Activated CD4-positive, alpha-beta memory T cell treated with anti-CD3 and anti-CD28 coated beads for 36 hours (primary cell): ENCODE data around the gene ARFGEF2. TPM values are rescaled to one million over a fixed set of nuclear protein-coding genes. Genes with fewer than 3 reads are reported as not detected.

Experiments
- CTCF ChIA-PET: fragments of 350-600 bp; sonication (Branson Sonifier 250); formaldehyde crosslinking; loops from one replicate; lab custom pipeline; 2021; ENCODE audit warnings: antibody characterized with exemption, inconsistent platforms; lab: Charles Lee
- POLR2A ChIA-PET: fragments of 350-600 bp; sonication (Branson Sonifier 250); formaldehyde crosslinking; loops from one replicate; lab custom pipeline; 2021; ENCODE audit warnings: antibody characterized with exemption; lab: Charles Lee
- DNase-seq: peaks from one replicate; pipeline ENCODE4 v3.0.0-alpha.2; 2020
- H3K27ac Mint-ChIP-seq: one replicate; pipeline ENCODE4 v1.8.0; 2021; ENCODE audit warnings: mixed read lengths
- H3K27me3 Mint-ChIP-seq: one replicate; pipeline ENCODE4 v1.8.0; 2021; ENCODE audit warnings: mixed read lengths
- H3K36me3 Mint-ChIP-seq: one replicate; pipeline ENCODE4 v1.8.0; 2021; ENCODE audit warnings: mixed read lengths
- H3K4me1 Mint-ChIP-seq: one replicate; pipeline ENCODE4 v1.8.0; 2021; ENCODE audit warnings: low read depth, mixed read lengths
- H3K4me3 Mint-ChIP-seq: one replicate; pipeline ENCODE4 v1.8.0; 2021; ENCODE audit warnings: mild to moderate bottlenecking, mixed read lengths
- H3K9me3 Mint-ChIP-seq: one replicate; pipeline ENCODE4 v1.8.0; 2021; ENCODE audit warnings: mixed read lengths
- intact Hi-C: fragments of 100-400 bp; cut with micrococcal nuclease; formaldehyde crosslinking; loops from one replicate; pipeline ENCODE4 v1.15.1; 2023
- total RNA-seq, 2 experiments: library from RNA; stranded (reverse); gene quantifications; one replicate each; pipeline ENCODE4 v1.2.3, GENCODE V29; 2021

Gene ARFGEF2
- 10 to 100 TPM; 21.9 to 22.1 TPM for total RNA-seq

GRCh38 chr20:48921168-48921882, at the start of gene ARFGEF2:
ARFGEF2 (plus strand) TSS chr20:48921711; CDS start chr20:48921890, 179 bp downstream.
- H3K4me1 Mint-ChIP-seq, result peaks cover 47% of the 10 kb centered on the region
- intact Hi-C loops, result loop anchor here (5.0 kb wide), 3 partner anchors 94 to 356 kb away; partner anchors contain the start of genes CSE1L, PREX1 and ZNFX1

GRCh38 chr20:48875233-48875913, 46.1 kb upstream of the ARFGEF2 start:
- Mint-ChIP-seq H3K27ac (no peak overlapping the region), H3K9me3 (no peaks in the 10 kb centered on the region), H3K4me3 (no peak overlapping the region), H3K4me1 (peaks cover 8% of the 10 kb centered on the region), H3K27me3 (no peaks in the 10 kb centered on the region), H3K36me3 (peaks cover 1% of the 10 kb centered on the region)
- POLR2A ChIA-PET, result interaction anchor here (0.9 kb wide), 1 partner anchor 29 kb away, joined by 3 read pairs; no protein-coding TSS in a partner anchor
- intact Hi-C loops, result no loop called here
- CTCF ChIA-PET, result interaction anchor here (1.3 kb wide), 1 partner anchor 218 kb away, joined by 7 read pairs; no protein-coding TSS in a partner anchor
- DNase-seq, result no peak

More at GRCh38 chr20:48921168-48921882, at the start of gene ARFGEF2:
- Mint-ChIP-seq H3K27me3 (no peaks in the 10 kb centered on the region), H3K36me3 (no peaks in the 10 kb centered on the region), H3K4me3 (peak within 1 kb of the TSS; percentile 91), H3K9me3 (no peaks in the 10 kb centered on the region), H3K27ac (peak within 1 kb of the TSS; percentile 90)
- peak; percentile 96 for DNase-seq
- ChIA-PET POLR2A (interaction anchor here (0.8 to 1.1 kb wide), 4 partner anchors 59 to 124 kb away, joined by 3 to 4 read pairs (median 3); partner anchors contain the start of gene CSE1L), CTCF (interaction anchor here (0.8 to 2.1 kb wide), 5 partner anchors 11 to 275 kb away, joined by 3 to 11 read pairs (median 4); no protein-coding TSS in a partner anchor)

DNA sequence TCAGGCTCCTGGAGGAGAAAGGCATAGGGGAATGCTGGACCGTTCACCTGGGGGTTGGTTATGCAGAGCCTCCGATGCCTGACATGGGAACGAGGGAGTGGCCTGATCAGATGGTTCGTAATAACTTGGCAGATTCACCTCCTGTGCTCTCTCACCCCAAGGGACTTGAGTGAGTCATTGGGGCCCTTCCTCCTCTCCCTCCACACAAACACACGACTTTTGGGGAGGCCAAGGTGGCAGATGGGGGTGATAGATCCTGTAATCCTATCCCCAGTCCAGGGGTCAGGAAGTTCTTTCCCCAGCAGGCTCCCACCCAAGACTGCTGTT, 45.6 kb upstream of the ARFGEF2 start:
- Mint-ChIP-seq H3K4me1 (peaks cover 8% of the 10 kb centered on the region), H3K27ac (no peak overlapping the region), H3K4me3 (no peak overlapping the region), H3K36me3 (peaks cover 1% of the 10 kb centered on the region), H3K27me3 (no peaks in the 10 kb centered on the region), H3K9me3 (no peaks in the 10 kb centered on the region)
- ChIA-PET POLR2A (no interaction called here), CTCF (interaction anchor here (0.9 kb wide), 1 partner anchor 218 kb away, joined by 3 read pairs; no protein-coding TSS in a partner anchor)
- no peak for DNase-seq
- intact Hi-C loops, result no loop called here

DNA sequence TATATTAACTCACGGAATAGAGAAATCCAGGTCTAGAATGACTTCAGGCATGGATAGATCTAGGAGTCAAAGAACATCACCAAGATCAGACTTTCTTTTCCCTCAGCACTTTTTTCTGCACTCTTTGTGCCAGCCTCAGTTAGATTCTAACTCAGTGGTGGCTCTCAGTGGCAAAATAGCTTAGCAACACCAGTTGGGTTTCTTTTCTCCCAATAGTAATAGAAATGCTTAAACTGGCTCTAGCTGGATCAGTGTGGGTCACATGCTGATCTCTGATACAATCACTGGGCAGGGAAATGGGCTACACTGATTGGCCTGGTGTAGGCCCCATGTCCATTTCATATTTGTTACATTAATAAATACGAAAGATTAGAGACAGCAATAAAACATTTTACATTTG, 44.2 kb upstream of the ARFGEF2 start:
- H3K27me3 Mint-ChIP-seq, result no peaks in the 10 kb centered on the region
- H3K4me3 Mint-ChIP-seq, result no peak overlapping the region
- H3K36me3 Mint-ChIP-seq, result peaks cover 1% of the 10 kb centered on the region
- ChIA-PET POLR2A (no interaction called here), CTCF (no interaction called here)
- H3K27ac Mint-ChIP-seq, result no peak overlapping the region
- DNase-seq, result no peak
- intact Hi-C loops, result no loop called here
- H3K9me3 Mint-ChIP-seq, result no peaks in the 10 kb centered on the region
- H3K4me1 Mint-ChIP-seq, result peaks cover 6% of the 10 kb centered on the region

DNA sequence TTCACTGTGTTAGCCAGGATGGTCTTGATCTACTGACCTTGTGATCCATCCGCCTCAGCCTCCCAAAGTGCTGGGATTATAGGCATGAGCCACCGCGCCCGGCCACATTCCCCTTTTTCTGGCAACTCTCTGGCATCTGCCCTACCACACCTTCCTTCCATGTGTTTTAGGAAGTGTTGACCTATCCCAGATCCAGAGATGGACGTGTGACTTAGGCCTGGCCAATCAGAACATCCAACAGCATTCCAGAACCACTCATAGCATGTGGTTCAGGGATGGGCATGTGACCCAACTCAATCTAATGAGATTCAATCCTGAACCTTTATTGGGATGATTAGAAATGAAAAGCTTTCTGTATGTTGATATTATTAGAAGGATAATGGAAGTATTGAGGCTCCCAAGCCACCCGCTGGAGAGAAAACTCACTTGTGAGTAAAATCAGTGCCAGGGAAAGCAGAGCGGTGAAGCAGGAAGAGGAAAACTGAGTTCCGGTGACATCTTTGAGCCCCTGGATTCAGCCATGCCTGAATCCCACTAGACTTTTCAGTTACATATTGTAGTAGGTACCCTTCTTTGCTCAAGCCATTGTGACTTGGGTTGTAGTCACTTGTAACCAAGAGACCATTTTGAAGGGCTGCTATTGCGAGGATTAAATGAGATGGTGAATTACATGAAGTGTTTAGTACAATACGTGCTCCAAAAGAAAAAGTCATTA, 42.8 kb upstream of the ARFGEF2 start:
- DNase-seq, result no peak
- no peaks in the 10 kb centered on the region for H3K27me3 Mint-ChIP-seq
- intact Hi-C loops, result no loop called here
- no peak overlapping the region for H3K27ac Mint-ChIP-seq
- no peaks in the 10 kb centered on the region for H3K4me1 Mint-ChIP-seq
- H3K9me3 Mint-ChIP-seq, result no peaks in the 10 kb centered on the region
- POLR2A ChIA-PET, result no interaction called here
- no peaks in the 10 kb centered on the region for H3K36me3 Mint-ChIP-seq
- CTCF ChIA-PET, result no interaction called here
- no peak overlapping the region for H3K4me3 Mint-ChIP-seq

DNA sequence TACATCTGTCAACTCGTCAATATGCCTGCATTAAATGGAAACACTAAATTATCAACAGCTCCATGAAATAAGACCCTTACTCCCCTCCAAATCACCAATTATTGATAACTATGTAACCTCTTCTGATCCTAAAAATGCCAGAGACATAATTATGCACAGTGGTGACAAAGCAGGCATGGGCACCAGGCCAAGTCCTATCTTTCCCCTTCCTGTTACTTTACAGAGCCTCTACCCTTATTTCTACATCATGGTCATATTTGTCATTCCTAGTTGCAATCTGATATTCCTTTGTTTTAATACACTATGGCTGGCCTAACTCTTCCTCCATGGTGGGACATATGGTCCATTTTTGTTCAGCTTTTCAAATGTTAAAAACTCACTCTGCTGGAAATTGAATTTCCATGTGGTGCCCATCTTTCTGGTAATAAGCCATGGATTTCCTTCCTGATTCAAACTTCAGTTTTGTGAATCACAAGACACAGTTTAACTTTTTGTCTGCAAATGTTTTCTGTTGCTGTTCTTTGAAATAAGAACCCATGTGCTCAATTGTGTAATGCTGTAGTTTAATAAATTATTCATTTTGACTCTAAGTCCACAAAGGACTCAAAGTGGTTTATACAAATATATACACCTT, 41.8 kb upstream of the ARFGEF2 start:
- ChIA-PET POLR2A (no interaction called here), CTCF (interaction anchor here (1.0 kb wide), 1 partner anchor 222 kb away, joined by 5 read pairs; no protein-coding TSS in a partner anchor)
- Mint-ChIP-seq H3K4me1 (no peaks in the 10 kb centered on the region), H3K27me3 (no peaks in the 10 kb centered on the region), H3K27ac (no peak overlapping the region), H3K4me3 (no peak overlapping the region), H3K36me3 (no peaks in the 10 kb centered on the region), H3K9me3 (no peaks in the 10 kb centered on the region)
- DNase-seq, result no peak
- intact Hi-C loops, result no loop called here

DNA sequence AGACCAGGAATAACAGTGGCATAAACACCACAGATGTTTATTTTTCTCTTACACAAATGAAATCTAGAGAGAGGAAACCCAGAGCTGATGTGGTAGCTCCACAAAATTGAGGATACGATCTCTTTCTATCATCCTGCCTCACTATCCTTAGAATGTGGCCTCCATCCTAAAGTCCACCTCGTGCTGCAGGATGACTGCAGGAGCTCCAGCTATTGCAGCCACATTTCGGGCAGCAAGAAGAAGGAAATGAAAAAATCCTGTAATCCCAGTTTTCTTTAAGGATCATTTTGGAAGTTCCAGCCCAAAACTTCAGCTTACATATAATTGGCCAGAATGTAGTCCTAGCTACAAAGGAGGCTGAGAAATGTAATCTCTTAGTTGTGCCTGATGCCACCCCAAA, 41.2 kb upstream of the ARFGEF2 start:
- Mint-ChIP-seq H3K4me1 (no peaks in the 10 kb centered on the region), H3K4me3 (no peak overlapping the region), H3K9me3 (no peaks in the 10 kb centered on the region), H3K36me3 (no peaks in the 10 kb centered on the region), H3K27ac (no peak overlapping the region), H3K27me3 (no peaks in the 10 kb centered on the region)
- DNase-seq, result no peak
- ChIA-PET POLR2A (no interaction called here), CTCF (interaction anchor here (0.9 to 1.0 kb wide), 2 partner anchors 24 to 223 kb away, joined by 3 to 5 read pairs; no protein-coding TSS in a partner anchor)
- intact Hi-C loops, result no loop called here

DNA sequence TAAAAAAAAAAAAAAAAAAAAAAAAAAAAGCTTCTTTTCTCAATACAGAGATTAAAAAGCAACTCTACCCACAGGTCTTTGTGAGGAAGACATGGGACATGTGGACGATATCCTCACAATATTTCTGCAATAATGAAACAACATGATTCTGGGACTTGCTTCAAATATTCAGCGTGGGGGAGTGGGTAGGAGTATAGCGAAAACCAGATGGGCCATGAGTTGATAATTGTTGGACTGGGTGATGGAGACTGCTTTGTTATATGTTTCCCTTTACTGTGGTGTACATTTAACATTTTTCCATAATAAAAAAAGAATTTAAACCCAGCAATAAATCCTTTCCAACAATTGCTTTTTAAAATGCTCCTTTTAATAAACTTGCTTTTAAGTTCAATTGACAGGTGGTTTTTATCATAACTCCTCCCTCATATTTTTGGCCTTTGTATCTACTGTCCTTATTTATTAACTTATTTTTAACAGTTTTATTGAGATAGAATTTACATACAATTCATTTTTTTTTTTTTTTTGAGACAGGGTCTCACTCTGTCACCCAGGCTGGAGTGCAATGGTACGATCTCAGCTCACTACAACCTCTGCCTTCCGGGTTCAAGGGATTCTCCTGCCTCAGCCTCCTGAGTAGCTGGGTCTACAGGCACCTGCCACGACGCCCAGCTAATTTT, 40.4 kb upstream of the ARFGEF2 start:
- H3K36me3 Mint-ChIP-seq, result no peaks in the 10 kb centered on the region
- ChIA-PET CTCF (interaction anchor here (0.9 to 1.0 kb wide), 2 partner anchors 23 to 223 kb away, joined by 3 to 5 read pairs; no protein-coding TSS in a partner anchor), POLR2A (no interaction called here)
- intact Hi-C loops, result no loop called here
- H3K27me3 Mint-ChIP-seq, result no peaks in the 10 kb centered on the region
- no peaks in the 10 kb centered on the region for H3K4me1 Mint-ChIP-seq
- no peaks in the 10 kb centered on the region for H3K9me3 Mint-ChIP-seq
- no peak for DNase-seq
- no peak overlapping the region for H3K4me3 Mint-ChIP-seq
- no peak overlapping the region for H3K27ac Mint-ChIP-seq

- no peaks in the 10 kb centered on the region for H3K27me3 Mint-ChIP-seq
- no peaks in the 10 kb centered on the region for H3K4me1 Mint-ChIP-seq
- no peaks in the 10 kb centered on the region for H3K9me3 Mint-ChIP-seq
- DNase-seq, result no peak
- no peak overlapping the region for H3K27ac Mint-ChIP-seq
- CTCF ChIA-PET, result interaction anchor here (0.7 kb wide), 1 partner anchor 228 kb away, joined by 3 read pairs; no protein-coding TSS in a partner anchor
- POLR2A ChIA-PET, result no interaction called here
- H3K4me3 Mint-ChIP-seq, result no peak overlapping the region
- H3K36me3 Mint-ChIP-seq, result no peaks in the 10 kb centered on the region
- intact Hi-C loops, result no loop called here
Observed at GRCh38 chr20:48885237-48885636, 36.3 kb upstream of the ARFGEF2 start.

DNA sequence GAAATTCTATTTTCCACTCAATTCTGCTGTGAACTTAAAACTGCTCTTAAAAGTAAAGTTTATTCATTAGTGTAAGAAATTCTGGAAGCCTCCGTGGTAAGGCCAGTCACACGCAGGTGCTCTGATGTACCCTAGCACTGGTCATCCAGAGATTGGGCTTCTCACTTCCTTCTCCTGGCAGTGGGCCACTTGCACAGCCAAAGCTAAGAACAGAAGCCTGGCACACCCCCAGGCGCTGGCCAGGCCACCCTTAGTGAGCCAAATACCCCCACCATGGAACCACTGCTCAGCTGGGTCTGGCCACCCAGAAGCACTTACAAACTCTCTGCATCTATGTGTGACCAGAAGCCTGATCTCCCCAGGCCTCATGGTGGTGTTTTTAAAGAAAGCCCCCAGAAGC, 35.3 kb upstream of the ARFGEF2 start:
- Mint-ChIP-seq H3K27me3 (no peaks in the 10 kb centered on the region), H3K4me1 (no peaks in the 10 kb centered on the region), H3K36me3 (no peaks in the 10 kb centered on the region), H3K9me3 (no peaks in the 10 kb centered on the region), H3K4me3 (no peak overlapping the region), H3K27ac (no peak overlapping the region)
- ChIA-PET CTCF (interaction anchor here (1.6 kb wide), 1 partner anchor 229 kb away, joined by 5 read pairs; no protein-coding TSS in a partner anchor), POLR2A (no interaction called here)
- intact Hi-C loops, result no loop called here
- DNase-seq, result no peak

DNA sequence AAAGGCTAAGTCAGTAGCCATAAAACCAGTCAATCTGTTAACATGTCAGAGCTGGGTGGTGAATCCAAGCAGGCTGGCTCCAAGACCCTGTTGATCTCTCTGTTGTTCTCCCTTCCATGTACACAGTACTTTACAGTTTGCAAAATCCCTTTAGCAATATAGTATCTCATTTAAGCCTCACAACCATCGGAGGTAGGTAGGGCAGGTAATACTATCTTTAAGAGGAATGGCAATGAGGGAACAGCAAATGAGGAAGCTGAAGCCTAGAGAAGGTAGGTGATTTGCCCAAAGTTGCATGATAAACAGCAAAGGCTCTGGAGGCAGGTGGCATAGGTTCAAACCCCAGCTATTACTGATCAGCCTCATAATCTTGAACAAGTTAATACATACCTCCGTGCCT, 34.7 kb upstream of the ARFGEF2 start:
- H3K36me3 Mint-ChIP-seq, result no peaks in the 10 kb centered on the region
- H3K4me1 Mint-ChIP-seq, result no peaks in the 10 kb centered on the region
- intact Hi-C loops, result no loop called here
- H3K9me3 Mint-ChIP-seq, result no peaks in the 10 kb centered on the region
- no peak overlapping the region for H3K4me3 Mint-ChIP-seq
- ChIA-PET POLR2A (no interaction called here), CTCF (interaction anchor here (0.9 to 1.6 kb wide), 2 partner anchors 18 to 229 kb away, joined by 3 to 5 read pairs; no protein-coding TSS in a partner anchor)
- no peak overlapping the region for H3K27ac Mint-ChIP-seq
- H3K27me3 Mint-ChIP-seq, result no peaks in the 10 kb centered on the region
- DNase-seq, result no peak
